Measurements from ENCODE around the gene CHCHD3.

DNA sequence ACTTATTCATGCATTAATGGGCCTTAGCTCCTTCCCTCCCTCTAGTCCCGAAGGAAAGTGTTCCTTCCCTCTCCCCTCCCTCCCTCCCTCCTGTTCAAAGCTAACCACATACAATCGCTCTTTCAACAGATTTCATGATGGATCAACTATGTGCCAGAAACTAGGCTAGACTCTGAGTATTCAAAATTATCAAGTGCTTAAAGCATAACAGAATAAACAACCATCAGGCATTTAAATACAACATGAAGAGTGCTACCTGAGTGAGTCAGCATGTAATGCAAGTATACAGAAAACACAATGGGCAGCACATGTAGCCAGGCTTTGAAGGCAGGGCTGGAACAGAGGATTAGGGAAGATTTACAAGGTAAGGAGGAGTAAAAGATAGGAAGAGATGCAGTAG, 11.3 kb downstream of the CHCHD3 start:
- TF ChIP-seq ARNTL (CRISPR knock-in tag; IDR thresholded peaks at IDR 0.05; ENCODE audit: borderline replicate concordance, low read depth) (no peak), RARB (CRISPR knock-in tag; IDR thresholded peaks at IDR 0.05) (no peak), ESRRG (CRISPR knock-in tag; IDR thresholded peaks at IDR 0.05) (no peak), BACH2 (CRISPR knock-in tag; IDR thresholded peaks at IDR 0.05; ENCODE audit: borderline replicate concordance) (no peak), GLIS3 (CRISPR knock-in tag; IDR thresholded peaks at IDR 0.05) (no peak)
- TF ChIP-seq, protein P1, sequence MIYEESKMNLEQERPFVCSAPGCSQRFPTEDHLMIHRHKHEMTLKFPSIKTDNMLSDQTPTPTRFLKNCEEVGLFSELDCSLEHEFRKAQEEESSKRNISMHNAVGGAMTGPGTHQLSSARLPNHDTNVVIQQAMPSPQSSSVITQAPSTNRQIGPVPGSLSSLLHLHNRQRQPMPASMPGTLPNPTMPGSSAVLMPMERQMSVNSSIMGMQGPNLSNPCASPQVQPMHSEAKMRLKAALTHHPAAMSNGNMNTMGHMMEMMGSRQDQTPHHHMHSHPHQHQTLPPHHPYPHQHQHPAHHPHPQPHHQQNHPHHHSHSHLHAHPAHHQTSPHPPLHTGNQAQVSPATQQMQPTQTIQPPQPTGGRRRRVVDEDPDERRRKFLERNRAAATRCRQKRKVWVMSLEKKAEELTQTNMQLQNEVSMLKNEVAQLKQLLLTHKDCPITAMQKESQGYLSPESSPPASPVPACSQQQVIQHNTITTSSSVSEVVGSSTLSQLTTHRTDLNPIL (CRISPR knock-in tag; IDR thresholded peaks at IDR 0.05; ENCODE audit: low read depth) = no peak
- TF ChIP-seq, protein P2, sequence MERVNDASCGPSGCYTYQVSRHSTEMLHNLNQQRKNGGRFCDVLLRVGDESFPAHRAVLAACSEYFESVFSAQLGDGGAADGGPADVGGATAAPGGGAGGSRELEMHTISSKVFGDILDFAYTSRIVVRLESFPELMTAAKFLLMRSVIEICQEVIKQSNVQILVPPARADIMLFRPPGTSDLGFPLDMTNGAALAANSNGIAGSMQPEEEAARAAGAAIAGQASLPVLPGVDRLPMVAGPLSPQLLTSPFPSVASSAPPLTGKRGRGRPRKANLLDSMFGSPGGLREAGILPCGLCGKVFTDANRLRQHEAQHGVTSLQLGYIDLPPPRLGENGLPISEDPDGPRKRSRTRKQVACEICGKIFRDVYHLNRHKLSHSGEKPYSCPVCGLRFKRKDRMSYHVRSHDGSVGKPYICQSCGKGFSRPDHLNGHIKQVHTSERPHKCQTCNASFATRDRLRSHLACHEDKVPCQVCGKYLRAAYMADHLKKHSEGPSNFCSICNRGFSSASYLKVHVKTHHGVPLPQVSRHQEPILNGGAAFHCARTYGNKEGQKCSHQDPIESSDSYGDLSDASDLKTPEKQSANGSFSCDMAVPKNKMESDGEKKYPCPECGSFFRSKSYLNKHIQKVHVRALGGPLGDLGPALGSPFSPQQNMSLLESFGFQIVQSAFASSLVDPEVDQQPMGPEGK (CRISPR knock-in tag; IDR thresholded peaks at IDR 0.05; ENCODE audit: borderline replicate concordance) = no peak
- TF ChIP-seq, protein P3, sequence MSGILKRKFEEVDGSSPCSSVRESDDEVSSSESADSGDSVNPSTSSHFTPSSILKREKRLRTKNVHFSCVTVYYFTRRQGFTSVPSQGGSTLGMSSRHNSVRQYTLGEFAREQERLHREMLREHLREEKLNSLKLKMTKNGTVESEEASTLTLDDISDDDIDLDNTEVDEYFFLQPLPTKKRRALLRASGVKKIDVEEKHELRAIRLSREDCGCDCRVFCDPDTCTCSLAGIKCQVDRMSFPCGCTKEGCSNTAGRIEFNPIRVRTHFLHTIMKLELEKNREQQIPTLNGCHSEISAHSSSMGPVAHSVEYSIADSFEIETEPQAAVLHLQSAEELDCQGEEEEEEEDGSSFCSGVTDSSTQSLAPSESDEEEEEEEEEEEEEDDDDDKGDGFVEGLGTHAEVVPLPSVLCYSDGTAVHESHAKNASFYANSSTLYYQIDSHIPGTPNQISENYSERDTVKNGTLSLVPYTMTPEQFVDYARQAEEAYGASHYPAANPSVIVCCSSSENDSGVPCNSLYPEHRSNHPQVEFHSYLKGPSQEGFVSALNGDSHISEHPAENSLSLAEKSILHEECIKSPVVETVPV (CRISPR knock-in tag; IDR thresholded peaks at IDR 0.05) = no peak

All from SK-N-SH treated with all-trans-retinoic acid at 6 μM for 48 hours (cell line).